ENCODE data around the gene SSNA1. TPM values are rescaled to one million over a fixed set of nuclear protein-coding genes. Genes with fewer than 3 reads are reported as not detected.

SSNA1 gene
- total and polyA plus RNA-seq, 2 donors, result 74.9 to 85.2 TPM

DNA sequence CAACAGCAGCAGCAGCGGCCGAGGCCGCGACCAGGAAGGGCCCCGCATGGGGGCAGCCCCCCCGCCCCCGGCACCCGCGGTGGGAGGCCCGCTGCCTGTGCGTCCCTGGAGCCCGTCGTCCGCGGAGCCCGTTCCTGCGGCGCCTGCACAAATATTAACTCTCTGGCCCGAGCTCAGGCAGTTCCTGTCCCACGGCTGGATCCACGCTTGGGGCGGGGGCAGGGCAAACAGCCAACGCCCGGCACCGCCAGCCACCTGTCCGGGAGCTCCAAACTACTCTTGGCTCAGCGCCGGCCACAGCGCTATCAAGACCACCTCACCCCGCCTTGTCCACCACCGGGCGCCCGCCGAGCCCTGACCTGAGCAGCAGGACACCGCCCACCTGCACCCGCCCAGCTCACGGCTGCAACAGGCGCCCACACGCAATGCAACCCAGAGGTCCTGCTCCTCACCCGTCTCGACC is 18.5 kb upstream of the SSNA1 start, which contains the start of gene LRRC26:
Gene LRRC26 (minus strand): TSS at position 156 of the 463 bp plus-strand sequence. CDS start 108 bp downstream, at position 48.
- Histone ChIP-seq H3K4me3 (ENCODE audit: low read length in 2 of 2) (peak within 1 kb of the TSS in 1 of 2 donors; percentile 17), H3K36me3 (ENCODE audit: control insufficient read depth in 2 of 2, insufficient read depth in 2 of 2, low read length in 1 of 2) (no peaks in the 10 kb centered on the region), H3K4me1 (ENCODE audit: control insufficient read depth in 2 of 2, insufficient read depth in 2 of 2, low read length in 2 of 2) (peaks cover 38 to 41% of the 10 kb centered on the region in 2 donors), H3K27ac (ENCODE audit: low read depth in 1 of 2, low read length in 1 of 2) (no peak within 1 kb of the TSS), H3K27me3 (ENCODE audit: control insufficient read depth in 2 of 2, insufficient read depth in 1 of 2, low read length in 1 of 2) (peaks cover 56 to 98% of the 10 kb centered on the region in 2 donors), H3K9me3 (ENCODE audit: control insufficient read depth in 2 of 2, insufficient read depth in 1 of 2, low read length in 1 of 2) (no peaks in the 10 kb centered on the region)
- WGBS, result 25% methylated on average over 41 of the region's 41 CpGs
- no peak for DNase-seq (ENCODE audit: low read depth in 6 of 9, low spot score in 9 of 9)

DNA sequence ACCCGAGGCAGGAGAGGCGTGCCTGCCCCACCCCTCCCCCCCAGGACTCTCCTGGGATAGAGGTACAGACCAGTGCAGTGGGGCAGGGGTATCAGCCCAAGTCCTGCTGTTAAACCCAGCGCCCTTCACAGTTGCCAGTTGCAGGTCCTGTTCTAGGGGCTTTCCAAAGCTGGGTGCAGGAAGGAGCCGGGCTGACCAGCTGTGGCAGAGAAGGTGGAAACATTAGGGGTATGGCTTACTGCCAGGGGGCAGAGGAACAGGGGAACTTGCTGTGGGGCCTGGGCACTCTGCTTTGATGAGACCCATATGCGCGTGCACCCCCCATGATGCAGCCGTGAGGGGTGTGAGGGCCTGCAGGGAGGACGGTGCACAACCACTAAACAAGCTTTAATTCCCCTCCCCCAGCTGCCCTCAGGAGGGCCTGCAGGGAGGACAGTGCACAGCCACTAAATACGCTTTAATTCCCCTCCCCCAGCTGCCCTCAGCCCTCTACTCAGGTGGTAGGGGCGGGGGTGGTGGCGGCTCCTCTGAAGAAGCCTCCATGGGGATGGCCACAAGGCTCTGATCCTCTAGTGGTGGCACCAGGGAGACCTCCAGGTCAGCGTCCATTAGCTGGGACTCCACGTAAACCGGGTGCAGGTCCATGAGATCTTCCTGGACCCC is 17.9 kb upstream of the SSNA1 start:
- Histone ChIP-seq H3K27ac (ENCODE audit: low read depth in 1 of 2, low read length in 1 of 2) (no peak overlapping the region), H3K4me3 (ENCODE audit: low read length in 2 of 2) (no peak overlapping the region), H3K4me1 (ENCODE audit: control insufficient read depth in 2 of 2, insufficient read depth in 2 of 2, low read length in 2 of 2) (peaks cover 45 to 48% of the 10 kb centered on the region in 2 donors), H3K27me3 (ENCODE audit: control insufficient read depth in 2 of 2, insufficient read depth in 1 of 2, low read length in 1 of 2) (peaks cover 54 to 98% of the 10 kb centered on the region in 2 donors), H3K9me3 (ENCODE audit: control insufficient read depth in 2 of 2, insufficient read depth in 1 of 2, low read length in 1 of 2) (no peaks in the 10 kb centered on the region), H3K36me3 (ENCODE audit: control insufficient read depth in 2 of 2, insufficient read depth in 2 of 2, low read length in 1 of 2) (no peaks in the 10 kb centered on the region)
- no peak for DNase-seq (ENCODE audit: low read depth in 6 of 9, low spot score in 9 of 9)
- 68% methylated on average over 14 of the region's 14 CpGs for WGBS

DNA sequence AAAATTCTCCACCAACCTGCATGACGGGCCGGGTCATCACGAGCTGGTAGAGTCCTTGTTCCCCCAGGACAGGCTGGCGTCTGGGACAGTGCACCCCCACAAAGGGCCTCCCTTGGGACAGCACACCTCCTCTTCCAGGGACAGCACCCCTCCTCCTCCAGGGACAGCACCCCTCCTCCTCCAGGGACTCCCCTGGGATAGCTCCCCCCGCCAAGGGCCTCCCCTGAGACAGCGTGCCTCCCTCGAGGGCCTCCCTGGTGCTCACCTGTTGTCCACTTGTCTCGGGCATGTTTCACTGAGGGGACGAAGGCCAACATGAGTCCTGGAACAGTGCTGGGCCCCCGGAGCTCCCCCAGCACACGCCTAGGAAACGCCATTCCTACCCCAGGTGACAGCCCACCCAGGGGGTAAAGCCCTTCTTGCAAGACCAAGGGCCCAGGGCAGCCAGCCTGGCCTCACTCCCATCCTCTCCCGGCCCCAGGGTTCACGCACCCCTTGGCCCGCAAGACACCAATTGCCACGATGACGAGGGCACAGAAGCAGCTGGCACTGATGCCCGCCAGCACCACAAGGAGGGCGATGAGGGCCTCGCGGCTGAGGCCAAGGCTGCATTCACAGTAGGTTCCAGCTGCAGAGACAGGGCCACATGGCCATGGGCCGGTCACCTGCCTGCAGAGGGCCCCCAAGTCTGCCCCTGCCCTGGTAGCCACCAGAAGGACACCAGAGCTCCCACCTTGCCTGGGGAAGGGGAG is 17.2 kb upstream of the SSNA1 start:
- no peak overlapping the region for H3K27ac ChIP-seq (ENCODE audit: low read depth in 1 of 2, low read length in 1 of 2)
- peaks cover 47 to 55% of the 10 kb centered on the region in 2 donors for H3K4me1 ChIP-seq (ENCODE audit: control insufficient read depth in 2 of 2, insufficient read depth in 2 of 2, low read length in 2 of 2)
- H3K36me3 ChIP-seq (ENCODE audit: control insufficient read depth in 2 of 2, insufficient read depth in 2 of 2, low read length in 1 of 2), result no peaks in the 10 kb centered on the region
- H3K4me3 ChIP-seq (ENCODE audit: low read length in 2 of 2), result no peak overlapping the region
- WGBS, result 79% methylated on average over 22 of the region's 22 CpGs
- peaks cover 49 to 94% of the 10 kb centered on the region in 2 donors for H3K27me3 ChIP-seq (ENCODE audit: control insufficient read depth in 2 of 2, insufficient read depth in 1 of 2, low read length in 1 of 2)
- no peaks in the 10 kb centered on the region for H3K9me3 ChIP-seq (ENCODE audit: control insufficient read depth in 2 of 2, insufficient read depth in 1 of 2, low read length in 1 of 2)
- DNase-seq (ENCODE audit: low read depth in 6 of 9, low spot score in 9 of 9), result no peak

DNA sequence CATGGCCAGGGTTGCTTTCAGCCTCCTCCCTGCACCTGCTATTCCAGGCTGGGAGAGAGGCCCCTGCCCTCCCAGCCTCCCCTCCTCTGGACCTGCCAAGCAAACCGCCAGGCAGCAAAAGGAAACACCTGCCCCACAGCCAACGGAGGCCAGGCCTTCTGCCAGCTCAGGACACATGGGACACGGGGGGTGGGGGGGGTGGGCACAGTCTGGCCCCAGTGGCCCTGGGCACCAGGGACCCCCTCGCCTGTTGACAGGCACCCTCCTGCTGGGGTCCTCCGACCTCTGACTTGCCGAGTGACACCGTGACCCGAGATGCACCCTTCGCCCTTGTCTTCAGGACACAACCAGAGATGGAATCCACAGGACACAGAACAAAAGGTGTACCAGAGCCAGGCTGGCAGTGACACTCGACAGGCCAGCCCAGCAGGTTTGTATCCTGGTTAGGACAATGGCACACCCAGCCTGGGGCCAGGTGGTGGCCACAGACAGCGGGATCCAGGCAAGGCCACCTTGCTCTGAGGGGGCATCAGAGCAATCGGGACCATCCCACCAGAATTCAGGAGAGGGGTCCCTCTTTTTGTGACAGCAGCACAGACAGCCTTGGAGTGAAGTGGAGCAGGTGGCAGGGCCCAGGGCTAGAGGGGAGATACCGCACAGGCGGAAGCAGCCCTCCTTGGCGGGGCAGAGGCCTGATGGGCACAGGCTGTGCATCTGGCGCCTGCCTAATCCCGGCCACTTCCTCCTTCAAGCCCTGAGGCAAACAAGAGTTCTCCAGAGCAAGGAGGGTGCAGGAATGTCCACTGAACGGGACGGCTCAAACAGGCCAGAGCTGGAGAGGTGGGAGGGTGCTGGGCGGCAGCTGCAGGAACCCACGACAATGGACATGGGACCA is 15.3 kb upstream of the SSNA1 start:
- WGBS, result 18% methylated on average over 21 of the region's 21 CpGs
- peaks cover under 1 to 13% of the 10 kb centered on the region in 2 donors for H3K36me3 ChIP-seq (ENCODE audit: control insufficient read depth in 2 of 2, insufficient read depth in 2 of 2, low read length in 1 of 2)
- H3K27ac ChIP-seq (ENCODE audit: low read depth in 1 of 2, low read length in 1 of 2), result peak overlapping the region in 1 of 2 donors; percentile 26
- H3K9me3 ChIP-seq (ENCODE audit: control insufficient read depth in 2 of 2, insufficient read depth in 1 of 2, low read length in 1 of 2), result no peaks in the 10 kb centered on the region
- H3K4me3 ChIP-seq (ENCODE audit: low read length in 2 of 2), result no peak overlapping the region
- H3K27me3 ChIP-seq (ENCODE audit: control insufficient read depth in 2 of 2, insufficient read depth in 1 of 2, low read length in 1 of 2), result peaks cover 31 to 76% of the 10 kb centered on the region in 2 donors
- DNase-seq (ENCODE audit: low read depth in 6 of 9, low spot score in 9 of 9), result no peak
- H3K4me1 ChIP-seq (ENCODE audit: control insufficient read depth in 2 of 2, insufficient read depth in 2 of 2, low read length in 2 of 2), result peaks cover 46 to 55% of the 10 kb centered on the region in 2 donors

DNA sequence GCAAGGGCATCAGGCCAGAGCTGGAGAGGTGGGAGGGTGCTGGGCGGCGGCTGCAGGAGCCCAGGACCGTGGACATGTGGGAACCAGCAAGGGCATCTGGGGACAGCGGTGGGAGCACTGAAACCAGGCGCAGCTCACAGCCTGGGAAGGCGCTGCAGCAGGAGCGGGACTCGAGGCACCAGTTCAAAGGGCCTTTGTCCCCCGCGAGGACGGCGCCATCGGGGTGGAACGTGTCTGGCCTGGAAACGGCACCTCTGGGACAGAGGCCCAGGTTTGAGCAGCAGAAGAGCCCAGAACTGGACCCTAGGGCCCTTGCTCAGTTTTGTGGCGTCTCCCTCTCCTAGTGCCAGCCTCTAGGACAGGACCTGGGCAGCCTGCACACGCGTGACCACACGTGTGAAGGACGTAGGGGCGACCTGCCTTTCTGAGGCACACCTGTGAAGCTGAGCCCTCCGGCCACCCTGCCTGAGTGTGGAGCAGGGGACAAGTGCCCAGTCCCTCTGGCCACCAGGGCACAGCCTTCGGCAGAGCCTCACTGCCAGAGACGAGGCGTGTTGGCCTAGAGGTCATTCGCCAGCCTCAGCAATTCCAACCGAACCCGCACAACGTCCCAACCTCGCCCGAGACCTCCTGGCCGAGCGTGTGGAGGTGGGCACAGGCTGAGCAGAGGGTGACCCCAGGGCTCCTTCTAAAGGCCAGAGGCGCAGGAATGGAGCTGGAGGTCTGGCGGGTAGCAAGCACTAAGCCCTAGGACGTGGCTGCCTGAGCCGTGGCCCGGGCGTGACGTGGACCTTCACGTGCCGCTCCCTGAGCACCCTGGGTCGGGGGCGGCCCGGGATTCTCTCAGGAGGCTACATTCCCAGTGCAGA is 14.4 kb upstream of the SSNA1 start:
- H3K27ac ChIP-seq (ENCODE audit: low read depth in 1 of 2, low read length in 1 of 2), result peak overlapping the region in 1 of 2 donors; percentile 51
- H3K9me3 ChIP-seq (ENCODE audit: control insufficient read depth in 2 of 2, insufficient read depth in 1 of 2, low read length in 1 of 2), result no peaks in the 10 kb centered on the region
- DNase-seq (ENCODE audit: low read depth in 6 of 9, low spot score in 9 of 9), result no peak
- peaks cover 41 to 55% of the 10 kb centered on the region in 2 donors for H3K4me1 ChIP-seq (ENCODE audit: control insufficient read depth in 2 of 2, insufficient read depth in 2 of 2, low read length in 2 of 2)
- H3K36me3 ChIP-seq (ENCODE audit: control insufficient read depth in 2 of 2, insufficient read depth in 2 of 2, low read length in 1 of 2), result peaks cover 9 to 22% of the 10 kb centered on the region in 2 donors
- H3K4me3 ChIP-seq (ENCODE audit: low read length in 2 of 2), result no peak overlapping the region
- 84% methylated on average over 45 of the region's 45 CpGs for WGBS
- peaks cover 22 to 68% of the 10 kb centered on the region in 2 donors for H3K27me3 ChIP-seq (ENCODE audit: control insufficient read depth in 2 of 2, insufficient read depth in 1 of 2, low read length in 1 of 2)

DNA sequence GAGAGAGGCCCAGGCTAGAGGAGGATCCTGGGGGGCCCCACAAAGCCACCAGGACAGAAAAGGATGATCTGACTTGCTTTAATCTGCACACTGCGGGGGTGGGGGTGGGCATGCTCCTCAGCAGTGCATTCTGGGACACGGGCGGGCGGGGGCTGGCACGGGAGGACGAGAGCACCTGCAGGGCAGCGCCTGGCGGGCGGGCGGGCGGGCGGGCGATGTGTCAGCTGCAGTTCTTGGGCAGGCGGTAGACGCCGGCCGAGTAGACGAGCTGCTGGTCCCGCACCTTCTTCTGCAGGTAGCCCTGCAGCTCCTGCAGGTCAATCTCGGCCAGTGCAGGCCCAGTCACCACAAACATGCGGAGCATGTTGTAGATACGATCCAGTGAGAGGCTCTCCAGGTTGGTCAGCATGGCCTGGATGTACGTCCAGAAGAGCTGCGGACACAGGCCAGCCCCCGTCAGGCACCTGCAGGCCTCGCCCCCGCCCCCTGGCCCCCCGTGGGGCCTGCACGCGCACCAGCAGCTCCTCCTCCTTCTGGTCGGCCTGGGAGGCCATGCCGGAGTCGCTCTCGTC is 13.7 kb upstream of the SSNA1 start:
- peaks cover 38 to 55% of the 10 kb centered on the region in 2 donors for H3K4me1 ChIP-seq (ENCODE audit: control insufficient read depth in 2 of 2, insufficient read depth in 2 of 2, low read length in 2 of 2)
- peak overlapping the region in 1 of 2 donors; percentile 19 for H3K4me3 ChIP-seq (ENCODE audit: low read length in 2 of 2)
- H3K36me3 ChIP-seq (ENCODE audit: control insufficient read depth in 2 of 2, insufficient read depth in 2 of 2, low read length in 1 of 2), result peaks cover 17 to 30% of the 10 kb centered on the region in 2 donors
- H3K27me3 ChIP-seq (ENCODE audit: control insufficient read depth in 2 of 2, insufficient read depth in 1 of 2, low read length in 1 of 2), result peaks cover 14 to 60% of the 10 kb centered on the region in 2 donors
- peak in 5 of 9 donors; percentile 34 to 78 (median 57) for DNase-seq (ENCODE audit: low read depth in 6 of 9, low spot score in 9 of 9)
- peak overlapping the region in 1 of 2 donors; percentile 51 for H3K27ac ChIP-seq (ENCODE audit: low read depth in 1 of 2, low read length in 1 of 2)
- WGBS, result 31% methylated on average over 34 of the region's 34 CpGs
- H3K9me3 ChIP-seq (ENCODE audit: control insufficient read depth in 2 of 2, insufficient read depth in 1 of 2, low read length in 1 of 2), result no peaks in the 10 kb centered on the region

DNA sequence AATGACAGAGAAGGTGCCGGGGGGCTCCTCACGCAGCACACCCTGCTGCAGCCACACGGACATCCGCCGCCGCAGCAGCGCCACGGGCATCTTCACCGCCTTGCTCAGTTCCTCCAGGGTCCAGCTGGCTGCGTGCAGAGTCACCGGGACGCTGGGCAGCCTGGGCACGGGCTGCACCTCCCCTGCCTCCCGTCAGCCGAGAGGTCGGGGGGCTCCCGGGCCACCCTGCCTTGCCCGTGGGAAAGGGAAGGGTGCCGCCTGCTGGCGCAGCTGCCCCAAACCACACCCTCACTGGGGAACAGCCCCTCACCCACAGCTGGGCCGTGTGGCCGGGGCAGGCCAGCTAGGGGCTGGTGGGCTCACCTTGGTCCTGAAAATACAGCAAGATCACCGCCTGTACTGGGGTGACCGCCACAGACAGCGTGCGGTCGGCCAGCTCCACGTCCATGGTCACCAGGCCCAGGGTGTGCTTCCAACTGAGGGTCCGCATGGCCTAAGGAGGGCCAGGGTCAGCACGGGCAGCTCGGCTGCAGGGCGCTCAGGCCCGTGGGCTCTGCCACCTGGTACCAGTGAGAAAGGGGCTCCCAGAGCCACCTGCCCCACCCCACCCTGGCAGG is 13.0 kb upstream of the SSNA1 start:
- H3K4me1 ChIP-seq (ENCODE audit: control insufficient read depth in 2 of 2, insufficient read depth in 2 of 2, low read length in 2 of 2), result peaks cover 38 to 50% of the 10 kb centered on the region in 2 donors
- H3K27me3 ChIP-seq (ENCODE audit: control insufficient read depth in 2 of 2, insufficient read depth in 1 of 2, low read length in 1 of 2), result peaks cover 8 to 53% of the 10 kb centered on the region in 2 donors
- no peak overlapping the region for H3K27ac ChIP-seq (ENCODE audit: low read depth in 1 of 2, low read length in 1 of 2)
- peak overlapping the region in 1 of 2 donors; percentile 19 for H3K4me3 ChIP-seq (ENCODE audit: low read length in 2 of 2)
- peak in 3 of 9 donors; percentile 39 to 62 (median 46) for DNase-seq (ENCODE audit: low read depth in 6 of 9, low spot score in 9 of 9)
- peaks cover 23 to 36% of the 10 kb centered on the region in 2 donors for H3K36me3 ChIP-seq (ENCODE audit: control insufficient read depth in 2 of 2, insufficient read depth in 2 of 2, low read length in 1 of 2)
- no peaks in the 10 kb centered on the region for H3K9me3 ChIP-seq (ENCODE audit: control insufficient read depth in 2 of 2, insufficient read depth in 1 of 2, low read length in 1 of 2)
- WGBS, result 56% methylated on average over 33 of the region's 33 CpGs

Data from thymus (tissue), 11 donors.